ENCODE data around the gene PAMR1. TPM values are rescaled to one million over a fixed set of nuclear protein-coding genes. Genes with fewer than 3 reads are reported as not detected.
"Not testable (repeated sequence)": the region's sequence is repeated elsewhere in the genome, so short reads cannot be mapped to it uniquely, and the experiment has no call there.

The PAMR1 gene
- total and polyA plus RNA-seq, 2 donors (not counting 1 experiment from before 2014, with no cell fraction given) = 120 to 159 TPM

- no peak overlapping the region for H2AFZ ChIP-seq (ENCODE audit: low read length)
- H3K4me3 ChIP-seq (replicated peaks in 1 of 4; ENCODE audit: control extremely low read depth in 1 of 4, insufficient read depth in 1 of 4, low read depth in 3 of 4, low read length in 4 of 4) = no peak overlapping the region
- H3K79me2 ChIP-seq (ENCODE audit: control insufficient read depth, insufficient read depth, low read length) = no peaks in the 10 kb centered on the region
- peak in 1 of 2 donors; percentile 68 for DNase-seq (ENCODE audit: low read depth in 2 of 2)
- H3K4me1 ChIP-seq (ENCODE audit: control insufficient read depth, extremely low read depth, insufficient read depth, low read length) = peaks cover 28% of the 10 kb centered on the region
- no peak overlapping the region for H3K4me2 ChIP-seq (ENCODE audit: extremely low read depth, insufficient read depth, low read length)
- no peak overlapping the region for H3K9ac ChIP-seq (ENCODE audit: insufficient read depth, low read length)
- H3K36me3 ChIP-seq (ENCODE audit: control insufficient read depth, insufficient read depth, low read length) = no peaks in the 10 kb centered on the region
- H3K27me3 ChIP-seq (ENCODE audit: control insufficient read depth, insufficient read depth, low read length) = no peaks in the 10 kb centered on the region
- H3K27ac ChIP-seq (ENCODE audit: insufficient read depth, low read length) = peak overlapping the region; percentile 26
- TF ChIP-seq EZH2 (IDR thresholded peaks at IDR 0.05; ENCODE audit: low read length, missing control alignments) (no peak), CTCF (conservative IDR thresholded peaks at IDR 0.05 in 1 of 2, IDR thresholded peaks at IDR 0.05 in 1 of 2; ENCODE audit: low read depth in 1 of 2, low read length in 2 of 2) (no peak)
- no peaks in the 10 kb centered on the region for H3K9me3 ChIP-seq (ENCODE audit: control insufficient read depth, insufficient read depth, low read depth, low read length)
- H4K20me1 ChIP-seq (ENCODE audit: control insufficient read depth, extremely low read depth, insufficient read depth, low read length) = no peaks in the 10 kb centered on the region
These were observed 25.1 kb upstream of the PAMR1 start for GRCh38 chr11:35550374-35551036.

- no peak overlapping the region for H3K9ac ChIP-seq (ENCODE audit: insufficient read depth, low read length)
- no peak overlapping the region for H2AFZ ChIP-seq (ENCODE audit: low read length)
- H3K79me2 ChIP-seq (ENCODE audit: control insufficient read depth, insufficient read depth, low read length) = no peaks in the 10 kb centered on the region
- H3K4me2 ChIP-seq (ENCODE audit: extremely low read depth, insufficient read depth, low read length) = peak overlapping the region; percentile 21
- no peaks in the 10 kb centered on the region for H3K36me3 ChIP-seq (ENCODE audit: control insufficient read depth, insufficient read depth, low read length)
- H3K4me1 ChIP-seq (ENCODE audit: control insufficient read depth, extremely low read depth, insufficient read depth, low read length) = peaks cover 25% of the 10 kb centered on the region
- H3K4me3 ChIP-seq (replicated peaks in 1 of 4; ENCODE audit: control extremely low read depth in 1 of 4, insufficient read depth in 1 of 4, low read depth in 3 of 4, low read length in 4 of 4) = no peak overlapping the region
- no peaks in the 10 kb centered on the region for H4K20me1 ChIP-seq (ENCODE audit: control insufficient read depth, extremely low read depth, insufficient read depth, low read length)
- H3K9me3 ChIP-seq (ENCODE audit: control insufficient read depth, insufficient read depth, low read depth, low read length) = no peaks in the 10 kb centered on the region
- TF ChIP-seq CTCF (conservative IDR thresholded peaks at IDR 0.05 in 1 of 2, IDR thresholded peaks at IDR 0.05 in 1 of 2; ENCODE audit: low read depth in 1 of 2, low read length in 2 of 2) = no peak
- TF ChIP-seq EZH2 (IDR thresholded peaks at IDR 0.05; ENCODE audit: low read length, missing control alignments) = no peak
- peak overlapping the region; percentile 63 for H3K27ac ChIP-seq (ENCODE audit: insufficient read depth, low read length)
- DNase-seq (ENCODE audit: low read depth in 2 of 2) = peak; percentile 88 to 99
- no peaks in the 10 kb centered on the region for H3K27me3 ChIP-seq (ENCODE audit: control insufficient read depth, insufficient read depth, low read length)
These were observed 24.4 kb upstream of the PAMR1 start for GRCh38 chr11:35549787-35550186.

GRCh38 chr11:35548925-35549561, 23.6 kb upstream of the PAMR1 start:
- TF ChIP-seq CTCF (conservative IDR thresholded peaks at IDR 0.05 in 1 of 2, IDR thresholded peaks at IDR 0.05 in 1 of 2; ENCODE audit: low read depth in 1 of 2, low read length in 2 of 2) (no peak), EZH2 (IDR thresholded peaks at IDR 0.05; ENCODE audit: low read length, missing control alignments) (no peak)
- Histone ChIP-seq H4K20me1 (ENCODE audit: control insufficient read depth, extremely low read depth, insufficient read depth, low read length) (no peaks in the 10 kb centered on the region), H3K9me3 (ENCODE audit: control insufficient read depth, insufficient read depth, low read depth, low read length) (no peaks in the 10 kb centered on the region), H3K36me3 (ENCODE audit: control insufficient read depth, insufficient read depth, low read length) (no peaks in the 10 kb centered on the region), H3K4me2 (ENCODE audit: extremely low read depth, insufficient read depth, low read length) (no peak overlapping the region), H3K27me3 (ENCODE audit: control insufficient read depth, insufficient read depth, low read length) (no peaks in the 10 kb centered on the region), H3K4me1 (ENCODE audit: control insufficient read depth, extremely low read depth, insufficient read depth, low read length) (peaks cover 19% of the 10 kb centered on the region), H3K79me2 (ENCODE audit: control insufficient read depth, insufficient read depth, low read length) (no peaks in the 10 kb centered on the region), H3K27ac (ENCODE audit: insufficient read depth, low read length) (peak overlapping the region; percentile 63), H3K4me3 (replicated peaks in 1 of 4; ENCODE audit: control extremely low read depth in 1 of 4, insufficient read depth in 1 of 4, low read depth in 3 of 4, low read length in 4 of 4) (no peak overlapping the region), H3K9ac (ENCODE audit: insufficient read depth, low read length) (no peak overlapping the region), H2AFZ (ENCODE audit: low read length) (no peak overlapping the region)
- peak in 1 of 2 donors; percentile 51 for DNase-seq (ENCODE audit: low read depth in 2 of 2)

GRCh38 chr11:35547995-35548394, 22.6 kb upstream of the PAMR1 start:
- H2AFZ ChIP-seq (ENCODE audit: low read length); H3K79me2 ChIP-seq (ENCODE audit: control insufficient read depth, insufficient read depth, low read length); H3K36me3 ChIP-seq (ENCODE audit: control insufficient read depth, insufficient read depth, low read length): not testable (repeated sequence)

More at GRCh38 chr11:35547995-35548394, 22.6 kb upstream of the PAMR1 start:
- peaks cover 17% of the 10 kb centered on the region for H3K4me1 ChIP-seq (ENCODE audit: control insufficient read depth, extremely low read depth, insufficient read depth, low read length)
- not testable (repeated sequence) for DNase-seq (ENCODE audit: low read depth in 2 of 2); H3K4me3 ChIP-seq (replicated peaks in 1 of 4; ENCODE audit: control extremely low read depth in 1 of 4, insufficient read depth in 1 of 4, low read depth in 3 of 4, low read length in 4 of 4); H3K27me3 ChIP-seq (ENCODE audit: control insufficient read depth, insufficient read depth, low read length); H3K4me2 ChIP-seq (ENCODE audit: extremely low read depth, insufficient read depth, low read length); H4K20me1 ChIP-seq (ENCODE audit: control insufficient read depth, extremely low read depth, insufficient read depth, low read length); H3K9me3 ChIP-seq (ENCODE audit: control insufficient read depth, insufficient read depth, low read depth, low read length); H3K9ac ChIP-seq (ENCODE audit: insufficient read depth, low read length); H3K27ac ChIP-seq (ENCODE audit: insufficient read depth, low read length)

Measured in fibroblast of lung (primary cell).